ENCODE results near the gene MUC5AC.

Gene MUC5AC

GRCh38 chr11:1227551-1228100 is 69.9 kb downstream of the MUC5AC start:
- DNase-seq, result no peak

GRCh38 chr11:1228101-1228821 is 70.5 kb downstream of the MUC5AC start:
- no peak for DNase-seq

- no peak for DNase-seq
These were observed 71.2 kb downstream of the MUC5AC start for GRCh38 chr11:1228921-1229451.

- DNase-seq, result no peak
These were observed 71.8 kb downstream of the MUC5AC start for GRCh38 chr11:1229471-1230120.

GRCh38 chr11:1230121-1230455 is 72.3 kb downstream of the MUC5AC start:
- DNase-seq, result no peak

- no peak for DNase-seq
These were observed 73.0 kb downstream of the MUC5AC start for GRCh38 chr11:1230456-1231395.

- DNase-seq, result no peak
These were observed 73.8 kb downstream of the MUC5AC start for GRCh38 chr11:1231396-1232020.

GRCh38 chr11:1232021-1232882 is 74.5 kb downstream of the MUC5AC start:
- no peak for DNase-seq

- no peak for DNase-seq
These were observed 75.1 kb downstream of the MUC5AC start for GRCh38 chr11:1232883-1233321.

- DNase-seq, result no peak
These were observed 75.7 kb downstream of the MUC5AC start for GRCh38 chr11:1233351-1234053.

GRCh38 chr11:1234054-1234720 is 76.4 kb downstream of the MUC5AC start:
- DNase-seq, result no peak

GRCh38 chr11:1234771-1235305 is 77.1 kb downstream of the MUC5AC start:
- no peak for DNase-seq

GRCh38 chr11:1235306-1235900 is 77.7 kb downstream of the MUC5AC start:
- no peak for DNase-seq

GRCh38 chr11:1235901-1236315 is 78.2 kb downstream of the MUC5AC start:
- no peak for DNase-seq

- no peak for DNase-seq
These were observed 78.8 kb downstream of the MUC5AC start for GRCh38 chr11:1236316-1237127.

GRCh38 chr11:1237128-1237580 is 79.4 kb downstream of the MUC5AC start:
- no peak for DNase-seq

- no peak for DNase-seq
These were observed 80.1 kb downstream of the MUC5AC start for GRCh38 chr11:1237851-1238250.
